ENCODE results near the gene SDC3. TPM values are rescaled to one million over a fixed set of nuclear protein-coding genes. Genes with fewer than 3 reads are reported as not detected.

The SDC3 gene
- total RNA-seq, 1 donor from 2014 or later = 15.5 TPM

GRCh38 chr1:30848130-30848529, 60.4 kb downstream of the SDC3 start:
- DNase-seq = no peak

DNA sequence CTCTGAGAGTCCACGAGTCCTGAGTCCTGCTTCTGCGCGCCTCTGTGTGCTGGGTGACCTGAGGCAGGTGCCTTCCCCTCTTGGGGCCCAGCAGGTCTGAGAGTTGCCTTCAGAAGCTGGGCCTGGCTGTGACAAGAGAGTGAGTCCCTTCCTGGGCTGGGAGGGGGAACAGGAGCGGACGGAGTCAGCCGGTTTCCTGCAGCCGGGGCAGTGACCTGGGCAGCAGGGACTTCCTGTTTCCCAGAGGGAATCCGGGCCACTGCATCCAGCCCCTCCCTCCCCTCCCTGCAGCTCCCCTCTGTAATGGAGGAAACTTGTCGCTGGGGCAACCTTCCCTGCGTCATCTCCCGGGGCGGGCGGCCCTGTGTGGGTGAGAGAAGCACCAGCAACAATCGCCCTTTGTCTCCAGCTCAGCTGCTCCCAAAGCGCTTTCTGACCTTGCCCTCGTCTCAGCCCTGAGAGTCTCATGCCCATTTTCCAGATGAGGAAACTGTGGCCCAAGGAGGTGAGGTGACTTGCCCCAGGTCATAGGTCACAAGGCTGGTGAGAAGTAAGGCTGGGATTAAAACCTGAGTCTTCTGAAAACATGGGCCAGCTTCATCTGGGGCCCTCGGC, 61.1 kb downstream of the SDC3 start:
- DNase-seq = peak; percentile 49

DNA sequence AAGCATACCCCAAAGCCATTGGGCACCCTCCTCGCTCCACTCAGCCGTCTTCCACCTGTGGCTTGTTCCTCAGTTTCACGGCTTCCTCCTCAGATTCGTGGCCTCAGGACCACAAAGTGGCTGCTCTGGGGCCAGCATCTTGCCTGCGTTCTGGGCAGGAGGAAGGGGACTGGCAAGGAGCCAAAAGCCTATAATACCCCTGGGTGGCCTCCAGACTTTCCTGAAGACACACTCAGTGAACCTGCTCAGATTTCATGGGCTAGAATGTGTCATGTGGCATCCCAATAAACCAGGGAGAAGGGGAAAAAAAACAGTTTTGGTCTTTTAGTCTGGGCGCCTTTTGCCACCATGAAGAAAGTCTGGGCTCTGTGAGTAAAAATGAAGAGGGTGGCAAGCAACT, 62.0 kb downstream of the SDC3 start:
- no peak for DNase-seq

GRCh38 chr1:30845904-30846290, 62.7 kb downstream of the SDC3 start:
- no peak for DNase-seq

DNA sequence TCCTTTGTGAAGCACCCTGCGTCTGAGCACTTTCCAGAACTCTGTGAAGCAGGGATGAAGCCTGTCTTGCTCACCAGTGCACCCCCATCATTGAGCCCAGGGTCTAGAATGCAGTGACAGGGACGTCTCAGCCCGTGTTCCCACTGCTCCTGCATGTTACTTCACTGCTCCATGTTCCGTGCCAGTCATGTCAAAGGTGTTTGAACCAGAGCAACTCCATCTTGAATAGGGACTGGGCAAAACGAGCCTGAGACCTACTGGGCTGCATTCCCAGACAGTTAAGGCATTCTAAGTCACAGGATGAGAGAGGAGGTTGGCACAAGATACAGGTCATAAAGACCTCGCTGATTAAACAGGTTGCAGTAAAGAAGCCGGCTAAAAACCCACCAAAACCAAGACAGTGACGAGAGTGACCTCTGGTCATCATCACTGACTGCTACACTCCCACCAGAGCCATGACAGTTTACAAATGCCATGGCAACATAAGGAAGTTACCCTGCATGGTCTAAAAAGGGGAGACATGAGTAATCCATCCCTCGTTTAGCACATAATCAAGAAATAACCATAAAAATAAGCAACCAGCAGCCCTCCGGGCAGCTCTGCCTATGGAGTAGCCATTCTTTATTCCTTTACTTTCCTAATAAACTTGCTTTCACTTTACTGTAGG, 63.2 kb downstream of the SDC3 start:
- no peak for DNase-seq

- DNase-seq = no peak
These were observed 63.9 kb downstream of the SDC3 start for GRCh38 chr1:30844631-30845030.

DNA sequence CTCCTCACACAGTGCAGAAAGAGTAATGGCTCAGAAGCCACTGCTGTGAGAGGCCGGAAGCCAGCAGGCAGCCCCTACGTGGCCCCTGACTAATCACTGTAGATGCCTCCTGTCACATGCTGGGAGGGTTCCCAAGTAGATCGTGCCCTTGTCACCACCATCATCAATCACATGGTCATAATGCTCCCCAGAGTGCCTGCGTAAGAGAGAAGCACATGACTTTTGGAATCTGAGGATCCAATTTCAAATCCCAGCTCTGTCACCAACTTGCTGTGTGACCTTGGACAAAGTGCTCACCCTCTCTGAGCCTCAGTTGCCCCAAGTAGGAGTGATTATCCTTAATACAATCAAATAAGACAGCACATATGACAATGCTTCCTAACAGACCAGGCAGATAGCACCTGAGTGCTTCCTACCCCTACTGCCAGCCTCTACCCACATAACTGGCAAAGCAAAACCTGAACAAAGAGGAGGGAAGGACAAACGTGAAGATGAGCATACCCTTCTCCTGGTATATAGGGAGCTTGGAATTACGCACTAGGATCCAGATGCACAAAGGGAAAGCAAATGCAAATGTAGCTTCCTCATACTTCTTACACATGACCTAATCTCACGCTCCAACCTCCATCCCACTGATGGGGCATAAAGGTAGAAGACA, 65.7 kb downstream of the SDC3 start:
- peak; percentile 48 for DNase-seq

DNA sequence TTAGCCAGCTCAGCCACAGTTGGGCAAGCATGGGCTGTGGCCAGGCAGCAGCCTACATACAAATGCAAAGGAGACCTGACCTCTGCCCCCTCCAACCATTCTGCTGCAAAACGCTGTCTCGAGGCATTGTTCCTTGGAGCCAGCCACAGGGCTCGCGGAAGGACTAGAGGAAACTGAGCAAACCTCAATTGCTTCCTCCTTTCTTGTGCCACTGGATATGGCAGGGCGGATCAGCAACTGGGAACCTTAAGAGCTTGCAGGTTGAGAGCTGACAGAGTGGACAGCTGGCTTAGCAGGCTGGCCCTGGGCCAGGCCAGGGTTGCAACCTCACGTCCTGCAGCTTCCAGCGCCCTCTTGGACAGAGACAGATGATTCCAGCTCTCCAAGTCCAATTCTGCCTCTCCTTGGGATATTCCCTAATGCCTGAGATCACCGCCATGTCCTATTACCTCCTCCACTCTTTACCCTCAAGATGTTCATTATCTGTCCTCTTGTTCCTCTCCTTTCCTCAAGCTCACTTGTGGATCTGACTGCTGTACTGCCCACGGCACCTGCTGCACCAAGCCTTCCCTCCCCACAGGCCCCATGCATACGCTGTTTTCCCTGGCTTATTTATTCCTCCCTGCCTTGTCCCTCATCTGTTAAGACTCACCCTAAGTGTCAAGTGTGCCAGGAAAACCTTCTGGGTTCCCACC, 67.5 kb downstream of the SDC3 start:
- DNase-seq = peak; percentile 29

GRCh38 chr1:30839827-30840359, 68.7 kb downstream of the SDC3 start:
- no peak for DNase-seq

- no peak for DNase-seq
These were observed 69.6 kb downstream of the SDC3 start for GRCh38 chr1:30838996-30839395.

- DNase-seq = no peak
These were observed 70.9 kb downstream of the SDC3 start for GRCh38 chr1:30837653-30838052.

DNA sequence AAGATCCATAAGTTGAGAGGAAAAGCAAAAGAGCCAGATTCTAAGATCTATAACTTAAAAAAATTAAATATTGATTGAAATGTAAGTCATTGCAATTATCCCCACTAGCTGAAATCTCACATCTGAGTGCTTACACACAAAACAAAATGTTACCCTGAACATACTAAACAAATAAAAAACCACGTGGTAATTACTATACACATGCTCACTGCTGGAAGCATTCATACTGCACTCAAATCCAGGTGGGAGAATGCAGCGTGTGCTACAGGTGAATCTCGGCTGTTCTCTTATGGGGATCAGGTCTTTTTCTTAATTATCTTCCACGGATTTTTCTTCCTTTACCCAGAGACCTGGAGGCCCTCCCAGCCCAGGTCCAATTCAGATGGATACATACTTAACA, 74.3 kb downstream of the SDC3 start:
- no peak for DNase-seq

GRCh38 chr1:30830537-30830936, 78.0 kb downstream of the SDC3 start:
- DNase-seq = no peak

- DNase-seq = no peak
These were observed 78.7 kb downstream of the SDC3 start for GRCh38 chr1:30829889-30830288.

DNA sequence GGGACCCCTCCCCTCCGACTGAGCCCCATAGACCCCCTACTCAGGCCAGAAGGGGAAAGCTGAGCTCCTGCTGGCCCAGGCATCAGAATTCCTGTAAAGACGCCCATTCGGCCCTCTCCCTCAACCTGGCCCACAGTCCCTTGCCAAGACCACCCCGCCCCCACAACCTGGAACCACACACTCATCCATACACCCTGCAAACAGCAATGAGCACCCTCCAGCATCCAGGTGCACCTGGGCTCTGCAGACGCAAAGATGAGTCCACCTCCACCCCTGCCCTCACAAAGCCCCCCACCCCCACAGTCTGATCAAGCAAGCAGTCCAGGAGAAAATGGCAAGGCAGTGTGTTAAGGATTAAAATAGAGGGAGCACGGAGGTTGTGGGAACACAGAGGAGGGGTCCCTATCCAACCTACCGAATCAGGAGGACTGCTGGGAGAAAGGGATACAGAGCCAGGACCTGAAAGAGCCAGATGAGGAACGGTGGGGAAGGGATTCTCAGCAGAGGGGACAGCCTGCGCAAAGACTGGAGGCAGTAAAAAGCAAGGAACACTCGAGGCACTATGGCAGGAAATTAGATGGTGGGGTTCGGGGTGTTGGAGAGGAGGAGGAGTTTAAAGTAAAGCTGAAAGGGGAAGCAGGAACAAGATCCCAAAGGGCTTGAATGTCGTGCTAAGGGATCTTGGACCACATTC, 83.7 kb downstream of the SDC3 start:
- no peak for DNase-seq

DNA sequence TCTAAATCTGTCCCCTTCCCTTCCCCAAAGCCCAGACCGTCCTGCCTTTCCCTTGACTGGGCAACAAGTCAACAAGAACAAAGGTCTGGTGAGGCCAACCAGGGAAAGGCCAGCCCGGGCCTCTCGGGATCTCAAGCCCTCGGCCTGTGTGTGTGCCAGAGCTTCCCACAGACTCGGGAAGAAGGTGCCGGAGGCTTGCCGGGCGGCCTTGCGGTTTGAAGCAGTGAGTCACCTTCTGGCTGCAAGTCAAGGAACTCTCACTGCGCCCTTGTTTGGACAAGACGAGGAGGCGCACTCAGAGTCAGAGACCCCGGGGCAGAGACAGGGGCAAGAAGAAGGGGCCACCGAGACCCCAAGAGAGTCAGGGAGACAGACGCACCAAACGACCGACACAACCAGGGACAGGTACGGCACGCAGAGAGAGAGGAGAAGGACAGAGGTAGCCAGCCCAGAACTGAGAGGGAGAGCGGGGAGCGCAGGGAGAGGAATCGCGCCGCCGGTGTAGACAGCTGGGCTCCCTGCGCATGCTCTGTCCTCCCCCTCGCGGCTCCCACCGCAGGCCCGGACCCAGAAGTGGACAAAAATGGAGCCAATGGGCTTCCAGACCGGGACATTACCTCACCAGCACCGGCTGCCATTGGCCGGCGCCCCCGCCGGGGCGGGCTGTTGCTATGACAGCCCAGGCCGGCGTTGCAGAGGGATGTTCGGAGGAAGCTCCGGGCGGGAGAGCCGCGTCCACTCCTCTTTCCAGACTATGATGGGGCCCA, 84.4 kb downstream of the SDC3 start:
- peak; percentile 93 for DNase-seq

GRCh38 chr1:30823627-30823968, 85.0 kb downstream of the SDC3 start:
- no peak for DNase-seq

- no peak for DNase-seq
These were observed 85.5 kb downstream of the SDC3 start for GRCh38 chr1:30822966-30823581.

DNA sequence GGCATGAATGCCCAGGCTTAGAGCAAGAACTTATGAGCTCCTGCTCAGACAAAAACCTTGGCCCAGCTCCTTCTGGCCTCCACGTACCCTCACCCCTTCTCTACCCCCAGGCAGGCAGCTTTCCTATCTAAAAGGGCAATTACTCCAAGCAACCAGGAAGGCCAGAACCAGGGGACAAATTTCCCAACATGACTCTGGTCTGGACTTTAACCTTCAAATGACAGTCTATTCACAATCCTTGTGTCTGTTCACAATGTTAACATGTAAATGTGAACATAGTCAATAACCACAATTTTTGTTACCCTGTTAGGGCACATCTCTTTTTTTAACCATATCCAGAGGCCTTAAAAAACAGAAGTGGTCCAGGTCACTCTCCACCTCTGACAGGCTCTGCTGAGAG, 86.6 kb downstream of the SDC3 start:
- DNase-seq = no peak

DNA sequence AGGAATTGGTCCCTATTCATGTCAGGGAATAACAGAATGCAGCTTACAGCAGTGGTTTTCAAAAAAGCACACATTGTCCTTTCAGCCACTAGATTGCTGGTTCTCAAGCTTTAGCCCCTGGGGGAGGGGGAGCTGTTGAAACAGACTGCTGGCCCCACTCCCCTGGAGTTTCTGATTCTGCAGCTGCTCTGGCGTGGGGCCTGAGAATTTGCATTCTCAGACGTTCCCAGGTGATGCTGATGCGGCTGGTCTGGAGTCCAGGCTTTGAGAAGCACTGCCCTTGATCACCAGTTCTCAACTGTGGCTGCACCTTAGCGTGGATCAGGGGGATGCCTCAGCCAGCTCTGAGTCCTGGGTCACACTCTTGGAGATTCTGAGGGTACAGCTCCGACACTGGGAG, 88.3 kb downstream of the SDC3 start:
- DNase-seq = no peak
